ENCODE measurements around the gene PRADC1. TPM values are rescaled to one million over a fixed set of nuclear protein-coding genes. Genes with fewer than 3 reads are reported as not detected.

Gene PRADC1
- total RNA-seq, 2 experiments from 2014 or later: 19.0 to 19.1 TPM

GRCh38 chr2:73246850-73247249 lies 13.8 kb upstream of the PRADC1 start:
- peaks cover 82% of the 10 kb centered on the region for H3K36me3 Mint-ChIP-seq (ENCODE audit: low read depth)
- ATAC-seq: no peak

DNA sequence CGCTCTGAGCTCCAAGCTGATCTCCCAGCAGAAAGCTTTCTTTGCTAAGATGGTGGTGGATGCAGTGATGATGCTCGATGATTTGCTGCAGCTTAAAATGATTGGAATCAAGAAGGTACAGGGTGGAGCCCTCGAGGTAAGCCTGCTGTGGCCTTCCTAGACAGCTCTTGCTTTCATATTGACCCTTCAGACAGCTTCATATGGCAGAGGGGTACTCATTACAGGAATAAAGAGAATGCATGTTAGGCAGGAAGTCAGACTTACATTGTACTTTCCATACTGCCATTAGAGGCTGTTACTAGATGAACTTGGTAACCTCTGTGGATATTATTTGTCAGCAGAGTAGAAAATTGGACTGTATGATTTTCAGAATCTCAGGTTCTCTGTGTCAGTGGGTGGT lies 11.5 kb upstream of the PRADC1 start:
- DNase-seq (no peak), ATAC-seq (peak; percentile 39)
- no peak overlapping the region for H3K4me3 Mint-ChIP-seq
- peaks cover 10% of the 10 kb centered on the region for H3K4me1 Mint-ChIP-seq (ENCODE audit: low read depth)
- ChIA-PET CTCF (interaction anchor here (0.7 to 2.6 kb wide), 6 partner anchors 10 to 67 kb away, joined by 3 to 10 read pairs (median 4); partner anchors contain the start of genes CCT7 and PRADC1), POLR2A (interaction anchor here (0.6 to 1.6 kb wide), 2 partner anchors 10 to 151 kb away, joined by 3 to 11 read pairs; partner anchors contain the start of genes CCT7 and PRADC1)
- no peaks in the 10 kb centered on the region for H3K27me3 Mint-ChIP-seq (ENCODE audit: low read depth)
- peak overlapping the region; percentile 46 for H3K27ac Mint-ChIP-seq
- peaks cover 70% of the 10 kb centered on the region for H3K36me3 Mint-ChIP-seq (ENCODE audit: low read depth)
- no peaks in the 10 kb centered on the region for H3K9me3 Mint-ChIP-seq (ENCODE audit: insufficient read depth)

More at GRCh38 chr2:73246850-73247249, 13.8 kb upstream of the PRADC1 start:
- Mint-ChIP-seq H3K27ac (no peak overlapping the region), H3K9me3 (ENCODE audit: insufficient read depth) (no peaks in the 10 kb centered on the region), H3K4me1 (ENCODE audit: low read depth) (peaks cover 7% of the 10 kb centered on the region), H3K27me3 (ENCODE audit: low read depth) (no peaks in the 10 kb centered on the region), H3K4me3 (no peak overlapping the region)
- CTCF ChIA-PET: interaction anchor here (1.0 to 1.9 kb wide), 3 partner anchors 34 to 70 kb away, joined by 4 to 9 read pairs (median 7); no protein-coding TSS in a partner anchor
- POLR2A ChIA-PET: interaction anchor here (1.2 kb wide), 1 partner anchor 11 kb away, joined by 4 read pairs; no protein-coding TSS in a partner anchor
- no peak for DNase-seq

- DNase-seq: no peak
- Mint-ChIP-seq H3K4me3 (no peak overlapping the region), H3K36me3 (ENCODE audit: low read depth) (peaks cover 67% of the 10 kb centered on the region), H3K27me3 (ENCODE audit: low read depth) (no peaks in the 10 kb centered on the region), H3K9me3 (ENCODE audit: insufficient read depth) (no peaks in the 10 kb centered on the region), H3K4me1 (ENCODE audit: low read depth) (peaks cover 15% of the 10 kb centered on the region), H3K27ac (peak overlapping the region; percentile 46)
- CTCF ChIA-PET: interaction anchor here (0.7 to 2.6 kb wide), 6 partner anchors 10 to 67 kb away, joined by 3 to 10 read pairs (median 4); partner anchors contain the start of genes CCT7 and PRADC1
- POLR2A ChIA-PET: interaction anchor here (0.6 to 1.6 kb wide), 2 partner anchors 10 to 150 kb away, joined by 3 to 11 read pairs; partner anchors contain the start of genes CCT7 and PRADC1
- ATAC-seq: no peak
Observed at GRCh38 chr2:73243884-73244570, 11.0 kb upstream of the PRADC1 start.

- ChIA-PET POLR2A (interaction anchor here (0.8 kb wide), 1 partner anchor 27 kb away, joined by 3 read pairs; no protein-coding TSS in a partner anchor), CTCF (interaction anchor here (1.2 to 4.2 kb wide), 3 partner anchors 8 to 50 kb away, joined by 3 to 26 read pairs (median 4); no protein-coding TSS in a partner anchor)
- Mint-ChIP-seq H3K4me1 (ENCODE audit: low read depth) (peaks cover 48% of the 10 kb centered on the region), H3K27ac (no peak overlapping the region), H3K27me3 (ENCODE audit: low read depth) (no peaks in the 10 kb centered on the region), H3K36me3 (ENCODE audit: low read depth) (peaks cover 56% of the 10 kb centered on the region), H3K4me3 (no peak overlapping the region), H3K9me3 (ENCODE audit: insufficient read depth) (no peaks in the 10 kb centered on the region)
- ATAC-seq: no peak
- DNase-seq: no peak
Observed at GRCh38 chr2:73239776-73240175, 6.7 kb upstream of the PRADC1 start.

- Mint-ChIP-seq H3K9me3 (ENCODE audit: insufficient read depth) (no peaks in the 10 kb centered on the region), H3K4me3 (no peak overlapping the region), H3K36me3 (ENCODE audit: low read depth) (peaks cover 48% of the 10 kb centered on the region), H3K4me1 (ENCODE audit: low read depth) (peaks cover 46% of the 10 kb centered on the region), H3K27me3 (ENCODE audit: low read depth) (no peaks in the 10 kb centered on the region), H3K27ac (peak overlapping the region; percentile 44)
- CTCF ChIA-PET: interaction anchor here (1.2 to 4.2 kb wide), 4 partner anchors 9 to 51 kb away, joined by 3 to 26 read pairs (median 4); no protein-coding TSS in a partner anchor
- no peak for ATAC-seq
- no peak for DNase-seq
- POLR2A ChIA-PET: interaction anchor here (0.8 to 1.3 kb wide), 2 partner anchors 19 to 27 kb away, joined by 3 read pairs; no protein-coding TSS in a partner anchor
Observed at GRCh38 chr2:73238976-73239375, 5.9 kb upstream of the PRADC1 start.

- ATAC-seq (no peak), DNase-seq (no peak)
- POLR2A ChIA-PET: interaction anchor here (0.5 to 1.3 kb wide), 2 partner anchors 18 to 258 kb away, joined by 3 read pairs; no protein-coding TSS in a partner anchor
- Mint-ChIP-seq H3K27me3 (ENCODE audit: low read depth) (no peaks in the 10 kb centered on the region), H3K4me3 (no peak overlapping the region), H3K4me1 (ENCODE audit: low read depth) (peaks cover 42% of the 10 kb centered on the region), H3K36me3 (ENCODE audit: low read depth) (peaks cover 42% of the 10 kb centered on the region), H3K9me3 (ENCODE audit: insufficient read depth) (no peaks in the 10 kb centered on the region), H3K27ac (no peak overlapping the region)
- CTCF ChIA-PET: interaction anchor here (1.3 to 4.2 kb wide), 2 partner anchors 30 to 52 kb away, joined by 3 to 26 read pairs; no protein-coding TSS in a partner anchor
Observed at GRCh38 chr2:73238149-73238548, 5.1 kb upstream of the PRADC1 start.

GRCh38 chr2:73237168-73237567 lies 4.1 kb upstream of the PRADC1 start:
- H3K9me3 Mint-ChIP-seq (ENCODE audit: insufficient read depth): no peaks in the 10 kb centered on the region
- H3K4me3 Mint-ChIP-seq: no peak overlapping the region
- peaks cover 34% of the 10 kb centered on the region for H3K36me3 Mint-ChIP-seq (ENCODE audit: low read depth)
- POLR2A ChIA-PET: no interaction called here
- CTCF ChIA-PET: interaction anchor here (4.2 to 5.0 kb wide), 2 partner anchors 24 to 53 kb away, joined by 26 to 30 read pairs; partner anchors contain the start of gene SMYD5
- H3K27me3 Mint-ChIP-seq (ENCODE audit: low read depth): no peaks in the 10 kb centered on the region
- ATAC-seq (no peak), DNase-seq (no peak)
- peak overlapping the region; percentile 9 for H3K27ac Mint-ChIP-seq
- peaks cover 46% of the 10 kb centered on the region for H3K4me1 Mint-ChIP-seq (ENCODE audit: low read depth)

DNA sequence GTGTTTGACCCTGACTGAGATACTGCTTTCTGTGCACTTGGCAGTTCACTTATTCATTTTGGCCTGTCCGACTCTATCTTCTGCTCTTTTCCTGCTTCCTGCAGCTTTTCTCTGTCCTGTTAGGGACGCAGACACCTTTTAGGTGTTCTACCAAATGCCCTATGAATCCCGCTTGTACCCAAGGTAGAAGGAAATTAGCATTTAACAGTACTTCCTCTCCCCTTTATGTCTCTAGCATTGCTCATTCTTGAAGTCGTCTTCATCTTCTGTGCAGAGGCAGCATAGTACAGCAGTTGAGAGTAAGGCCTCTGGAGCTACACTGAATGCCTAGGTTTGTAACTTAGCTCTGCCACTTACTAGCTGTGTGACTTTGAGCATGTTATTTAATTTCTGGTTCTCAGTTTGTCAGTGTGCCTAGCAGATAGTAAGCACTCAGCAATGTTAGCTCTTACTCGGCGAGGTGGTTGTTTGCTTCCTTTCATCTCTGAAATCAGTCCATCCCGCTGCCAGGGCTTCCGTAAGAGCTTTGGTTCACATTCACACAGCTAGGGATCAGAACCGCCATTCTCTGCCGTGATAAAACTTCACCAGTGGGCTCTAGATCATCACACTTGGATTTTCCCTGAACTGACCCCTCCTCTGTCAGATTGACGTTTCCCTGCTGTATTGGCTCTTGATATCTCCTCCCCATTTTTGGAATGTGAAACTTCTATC lies 2.4 kb upstream of the PRADC1 start:
- peak overlapping the region; percentile 83 for H3K27ac Mint-ChIP-seq

DNA sequence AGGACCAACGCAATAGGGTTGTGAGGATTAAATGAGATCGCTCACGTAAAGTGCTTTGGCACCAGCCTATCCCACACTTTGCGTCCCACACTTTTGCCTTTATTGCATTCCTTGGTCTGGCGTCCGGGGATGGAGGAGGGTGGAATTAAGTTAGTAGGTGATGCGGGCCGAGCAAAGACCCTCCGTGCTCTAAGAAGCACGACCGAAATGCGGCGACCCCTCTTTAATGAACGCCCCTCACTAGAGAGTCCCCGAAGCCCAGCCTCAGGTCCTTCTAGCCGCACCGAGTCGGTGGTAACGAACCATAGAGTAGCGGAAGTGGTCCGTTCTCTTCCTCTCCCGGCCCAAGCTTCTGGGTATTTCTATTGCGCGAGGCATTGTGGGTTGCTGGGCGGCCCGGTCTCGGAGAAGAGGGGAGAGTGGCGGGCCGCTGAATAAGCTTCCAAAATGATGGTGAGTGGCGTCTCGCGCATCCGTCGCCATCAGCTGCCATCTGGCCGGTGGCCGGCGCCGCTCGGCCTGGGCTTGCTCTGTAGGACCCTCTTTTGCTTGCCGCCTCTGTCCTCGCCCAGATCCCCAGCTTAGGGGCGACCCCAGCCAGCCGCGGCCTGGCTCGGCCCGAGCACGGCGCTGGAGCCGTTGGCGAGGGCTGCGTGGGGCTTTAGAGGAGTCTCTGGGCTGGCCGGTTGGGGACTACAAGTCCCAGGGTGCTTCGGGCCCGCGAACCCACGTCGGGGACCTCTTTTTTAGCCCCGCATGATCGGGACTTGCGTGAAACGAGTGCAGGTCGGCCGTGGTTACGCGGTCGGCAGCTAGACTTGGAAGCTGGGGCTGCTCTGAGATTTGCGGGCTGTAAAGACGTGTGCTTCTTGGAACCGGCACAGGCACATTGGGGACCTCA lies 1.1 kb upstream of the PRADC1 start, which contains the start of gene CCT7:
TSS of gene CCT7 (plus strand) at position 377 of the 901 bp plus-strand sequence. CDS start at position 448, 71 bp downstream.
- ATAC-seq: peak; percentile 68
- DNase-seq: peak; percentile 93
- ChIA-PET POLR2A (interaction anchor here (0.7 to 2.8 kb wide), 12 partner anchors 9 to 503 kb away, joined by 3 to 21 read pairs (median 6); partner anchors contain the start of genes ALMS1, FBXO41, SFXN5 and TPRKB), CTCF (interaction anchor here (1.3 to 5.0 kb wide), 4 partner anchors 10 to 252 kb away, joined by 3 to 43 read pairs (median 18); partner anchors contain the start of gene SMYD5)
- H3K4me3 Mint-ChIP-seq: peak within 1 kb of the TSS; percentile 85
- peak within 1 kb of the TSS; percentile 83 for H3K27ac Mint-ChIP-seq
- no peaks in the 10 kb centered on the region for H3K27me3 Mint-ChIP-seq (ENCODE audit: low read depth)
- no peaks in the 10 kb centered on the region for H3K9me3 Mint-ChIP-seq (ENCODE audit: insufficient read depth)
- peaks cover 43% of the 10 kb centered on the region for H3K4me1 Mint-ChIP-seq (ENCODE audit: low read depth)
- peaks cover 23% of the 10 kb centered on the region for H3K36me3 Mint-ChIP-seq (ENCODE audit: low read depth)

More for the DNA sequence above, 2.4 kb upstream of the PRADC1 start:
- Mint-ChIP-seq H3K9me3 (ENCODE audit: insufficient read depth) (no peaks in the 10 kb centered on the region), H3K4me1 (ENCODE audit: low read depth) (peaks cover 50% of the 10 kb centered on the region), H3K4me3 (peak overlapping the region; percentile 85), H3K36me3 (ENCODE audit: low read depth) (peaks cover 29% of the 10 kb centered on the region), H3K27me3 (ENCODE audit: low read depth) (no peaks in the 10 kb centered on the region)
- ATAC-seq: no peak
- ChIA-PET CTCF (interaction anchor here (1.0 to 5.0 kb wide), 4 partner anchors 9 to 58 kb away, joined by 3 to 43 read pairs (median 18); partner anchors contain the start of gene SMYD5), POLR2A (interaction anchor here (0.5 to 2.7 kb wide), 9 partner anchors 9 to 502 kb away, joined by 3 to 11 read pairs (median 5); partner anchors contain the start of genes ALMS1, EGR4, FBXO41 and TPRKB)
- DNase-seq: no peak

All from activated CD8-positive, alpha-beta T cell treated with anti-CD3 and anti-CD28 coated beads, Interleukin-2, amount 10 ng/mL, durations not matched to agents 7 days and 5 days (primary cell).